ENCODE data around the gene C1QL3. TPM values are rescaled to one million over a fixed set of nuclear protein-coding genes. Genes with fewer than 3 reads are reported as not detected.

Gene C1QL3
- total RNA-seq, 1 experiment from 2014 or later, result not detected

DNA sequence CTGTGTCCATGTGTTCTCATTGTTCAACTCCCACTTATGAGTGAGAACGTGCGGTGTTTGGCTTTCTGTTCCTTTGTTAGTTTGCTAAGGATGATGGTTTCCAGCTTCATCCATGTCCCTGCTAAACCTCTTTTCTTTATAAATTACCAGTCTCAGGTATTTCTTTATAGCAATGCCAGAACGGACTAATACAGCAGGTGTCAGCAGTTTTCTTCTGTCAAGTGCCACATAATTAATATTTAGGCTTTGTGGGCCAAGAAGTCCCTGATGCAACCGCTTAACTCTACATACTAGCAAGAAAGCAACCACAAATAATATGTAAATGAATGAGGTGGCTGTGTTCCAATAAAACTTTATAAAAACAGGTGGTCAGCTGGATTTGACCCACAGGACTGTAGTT, 26.3 kb upstream of the C1QL3 start:
- POLR2A ChIA-PET (ENCODE audit: low non-redundant PET), result no interaction called here
- Histone ChIP-seq H3K4me1 (ENCODE audit: insufficient read depth, low read length, poor library complexity, severe bottlenecking) (no peaks in the 10 kb centered on the region), H3K9me3 (ENCODE audit: low read depth, low read length, poor library complexity, severe bottlenecking) (no peaks in the 10 kb centered on the region), H3K4me3 (ENCODE audit: low read depth, low read length, poor library complexity, severe bottlenecking) (no peak overlapping the region), H3K27ac (ENCODE audit: low read depth, low read length, poor library complexity, severe bottlenecking) (no peak overlapping the region), H3K36me3 (ENCODE audit: insufficient read depth, low read length, poor library complexity, severe bottlenecking) (no peaks in the 10 kb centered on the region), H3K27me3 (replicated peaks; ENCODE audit: insufficient read depth, low read depth, low read length, poor library complexity) (peaks cover 49% of the 10 kb centered on the region)
- TF ChIP-seq EZH2 (IDR thresholded peaks at IDR 0.05; ENCODE audit: borderline replicate concordance, low read depth, low read length, poor library complexity, severe bottlenecking), result no peak
- TF ChIP-seq, protein P1, sequence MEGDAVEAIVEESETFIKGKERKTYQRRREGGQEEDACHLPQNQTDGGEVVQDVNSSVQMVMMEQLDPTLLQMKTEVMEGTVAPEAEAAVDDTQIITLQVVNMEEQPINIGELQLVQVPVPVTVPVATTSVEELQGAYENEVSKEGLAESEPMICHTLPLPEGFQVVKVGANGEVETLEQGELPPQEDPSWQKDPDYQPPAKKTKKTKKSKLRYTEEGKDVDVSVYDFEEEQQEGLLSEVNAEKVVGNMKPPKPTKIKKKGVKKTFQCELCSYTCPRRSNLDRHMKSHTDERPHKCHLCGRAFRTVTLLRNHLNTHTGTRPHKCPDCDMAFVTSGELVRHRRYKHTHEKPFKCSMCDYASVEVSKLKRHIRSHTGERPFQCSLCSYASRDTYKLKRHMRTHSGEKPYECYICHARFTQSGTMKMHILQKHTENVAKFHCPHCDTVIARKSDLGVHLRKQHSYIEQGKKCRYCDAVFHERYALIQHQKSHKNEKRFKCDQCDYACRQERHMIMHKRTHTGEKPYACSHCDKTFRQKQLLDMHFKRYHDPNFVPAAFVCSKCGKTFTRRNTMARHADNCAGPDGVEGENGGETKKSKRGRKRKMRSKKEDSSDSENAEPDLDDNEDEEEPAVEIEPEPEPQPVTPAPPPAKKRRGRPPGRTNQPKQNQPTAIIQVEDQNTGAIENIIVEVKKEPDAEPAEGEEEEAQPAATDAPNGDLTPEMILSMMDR (conservative IDR thresholded peaks at IDR 0.05; ENCODE audit: low read depth, low read length), result no peak
- no peak for DNase-seq (ENCODE audit: low spot score)
- no TSS peak for BruUV-seq (replicated peaks)
- intact Hi-C loops (cut with micrococcal nuclease; ENCODE audit: unreplicated experiment), result loop anchor here (5.0 kb wide), 1 partner anchor 646 kb away; no protein-coding TSS in a partner anchor
- CTCF ChIA-PET, result no interaction called here

DNA sequence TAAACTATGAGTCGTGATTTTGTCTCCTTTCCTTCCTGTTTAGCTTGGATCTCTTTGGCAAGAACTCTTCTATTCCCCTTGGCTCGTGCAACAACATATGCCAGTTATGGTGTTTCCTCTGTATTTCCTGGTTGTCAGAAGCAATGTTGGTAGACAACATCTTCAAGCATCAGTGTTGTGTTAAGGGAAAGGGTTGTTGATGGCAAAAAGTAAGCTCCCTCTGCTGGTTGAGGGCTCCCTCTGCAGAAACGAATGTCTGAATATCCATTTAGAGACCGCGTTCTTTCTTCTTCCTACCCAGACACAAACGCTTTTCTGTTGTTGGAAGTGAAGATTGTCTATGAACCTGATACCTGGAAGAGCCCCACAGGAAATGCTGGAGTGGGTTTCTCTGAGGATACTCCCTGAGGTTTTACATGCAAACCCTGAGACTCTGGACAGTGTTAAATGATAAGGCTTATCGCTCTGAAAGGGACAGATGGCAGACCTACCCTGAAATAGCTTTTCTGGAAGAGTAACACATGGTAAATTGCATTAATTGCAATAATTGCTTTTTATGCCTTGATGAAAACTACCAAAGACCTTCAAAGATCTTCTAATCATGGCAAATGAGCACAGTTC, 23.5 kb upstream of the C1QL3 start:
- intact Hi-C loops (cut with micrococcal nuclease; ENCODE audit: unreplicated experiment), result loop anchor here (5.0 kb wide), 1 partner anchor 643 kb away; no protein-coding TSS in a partner anchor
- Histone ChIP-seq H3K36me3 (ENCODE audit: insufficient read depth, low read length, poor library complexity, severe bottlenecking) (no peaks in the 10 kb centered on the region), H3K4me1 (ENCODE audit: insufficient read depth, low read length, poor library complexity, severe bottlenecking) (no peaks in the 10 kb centered on the region), H3K4me3 (ENCODE audit: low read depth, low read length, poor library complexity, severe bottlenecking) (no peak overlapping the region), H3K9me3 (ENCODE audit: low read depth, low read length, poor library complexity, severe bottlenecking) (no peaks in the 10 kb centered on the region), H3K27ac (ENCODE audit: low read depth, low read length, poor library complexity, severe bottlenecking) (no peak overlapping the region), H3K27me3 (replicated peaks; ENCODE audit: insufficient read depth, low read depth, low read length, poor library complexity) (peaks cover 49% of the 10 kb centered on the region)
- DNase-seq (ENCODE audit: low spot score), result peak; percentile 54
- ChIA-PET POLR2A (ENCODE audit: low non-redundant PET) (no interaction called here), CTCF (interaction anchor here (0.6 to 0.9 kb wide), 2 partner anchors 96 to 643 kb away, joined by 3 to 7 read pairs; no protein-coding TSS in a partner anchor)
- no TSS peak for BruUV-seq (replicated peaks)
- no peak for TF ChIP-seq EZH2 (IDR thresholded peaks at IDR 0.05; ENCODE audit: borderline replicate concordance, low read depth, low read length, poor library complexity, severe bottlenecking)
- TF ChIP-seq, protein P1 (conservative IDR thresholded peaks at IDR 0.05; ENCODE audit: low read depth, low read length), result peak; percentile 78

DNA sequence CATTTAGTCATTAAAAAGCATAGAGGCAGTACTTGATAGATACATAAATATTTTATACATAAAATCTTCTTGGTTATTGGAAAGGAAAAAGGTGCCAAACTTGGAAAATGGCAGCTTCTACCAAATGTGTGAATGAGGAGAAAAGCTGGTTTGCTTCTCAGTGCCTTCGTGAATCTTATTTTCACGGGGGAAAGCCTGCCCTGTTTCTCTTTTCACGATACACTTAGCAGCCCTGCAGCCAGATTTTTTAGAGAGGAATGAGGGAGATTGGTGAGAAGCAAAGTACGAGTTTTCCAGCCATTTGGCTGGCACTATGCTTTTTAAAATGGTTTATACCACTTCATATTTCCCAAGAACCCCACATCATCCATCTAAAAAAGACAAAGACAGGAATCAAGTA, 22.9 kb upstream of the C1QL3 start:
- Histone ChIP-seq H3K27me3 (replicated peaks; ENCODE audit: insufficient read depth, low read depth, low read length, poor library complexity) (peaks cover 52% of the 10 kb centered on the region), H3K36me3 (ENCODE audit: insufficient read depth, low read length, poor library complexity, severe bottlenecking) (no peaks in the 10 kb centered on the region), H3K27ac (ENCODE audit: low read depth, low read length, poor library complexity, severe bottlenecking) (no peak overlapping the region), H3K4me3 (ENCODE audit: low read depth, low read length, poor library complexity, severe bottlenecking) (no peak overlapping the region), H3K9me3 (ENCODE audit: low read depth, low read length, poor library complexity, severe bottlenecking) (no peaks in the 10 kb centered on the region), H3K4me1 (ENCODE audit: insufficient read depth, low read length, poor library complexity, severe bottlenecking) (no peaks in the 10 kb centered on the region)
- TF ChIP-seq, protein P1 (conservative IDR thresholded peaks at IDR 0.05; ENCODE audit: low read depth, low read length), result no peak
- TF ChIP-seq EZH2 (IDR thresholded peaks at IDR 0.05; ENCODE audit: borderline replicate concordance, low read depth, low read length, poor library complexity, severe bottlenecking), result no peak
- intact Hi-C loops (cut with micrococcal nuclease; ENCODE audit: unreplicated experiment), result no loop called here
- BruUV-seq (replicated peaks), result no TSS peak
- ChIA-PET POLR2A (ENCODE audit: low non-redundant PET) (no interaction called here), CTCF (interaction anchor here (0.9 kb wide), 1 partner anchor 96 kb away, joined by 7 read pairs; no protein-coding TSS in a partner anchor)
- DNase-seq (ENCODE audit: low spot score), result no peak

Measured in A673 (cell line).